ENCODE data around the gene FRMPD3. TPM values are rescaled to one million over a fixed set of nuclear protein-coding genes. Genes with fewer than 3 reads are reported as not detected.

The FRMPD3 gene
- total and polyA plus RNA-seq, 8 donors = 0.32 to 10.6 (median 7.9) TPM

DNA sequence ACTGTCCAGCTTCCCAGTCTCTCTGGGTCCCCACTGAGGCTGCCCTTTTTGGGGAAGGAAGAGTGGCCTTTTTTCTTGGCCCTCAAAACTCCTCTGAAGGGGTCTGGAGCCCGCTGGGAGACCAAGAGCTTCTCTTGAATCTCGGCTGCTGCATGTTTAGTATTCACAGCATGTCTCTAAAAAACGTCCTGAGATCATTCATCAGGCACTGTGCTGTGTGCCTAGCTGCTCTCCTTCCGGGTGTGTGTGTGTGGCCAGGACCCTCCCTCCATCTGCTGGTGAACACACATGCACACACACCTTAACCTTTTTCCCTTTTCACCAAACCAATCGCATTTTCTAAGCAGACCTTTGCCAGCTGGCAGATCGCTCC lies 841 bp upstream of the FRMPD3 start:
- Histone ChIP-seq H3K36me3 (no peaks in the 10 kb centered on the region), H3K9me3 (no peaks in the 10 kb centered on the region), H3K4me3 (no peak overlapping the region), H3K27me3 (peaks cover 27 to 59% of the 10 kb centered on the region in 2 donors), H3K4me1 (no peaks in the 10 kb centered on the region), H3K27ac (no peak overlapping the region)
- TF ChIP-seq, protein P1, sequence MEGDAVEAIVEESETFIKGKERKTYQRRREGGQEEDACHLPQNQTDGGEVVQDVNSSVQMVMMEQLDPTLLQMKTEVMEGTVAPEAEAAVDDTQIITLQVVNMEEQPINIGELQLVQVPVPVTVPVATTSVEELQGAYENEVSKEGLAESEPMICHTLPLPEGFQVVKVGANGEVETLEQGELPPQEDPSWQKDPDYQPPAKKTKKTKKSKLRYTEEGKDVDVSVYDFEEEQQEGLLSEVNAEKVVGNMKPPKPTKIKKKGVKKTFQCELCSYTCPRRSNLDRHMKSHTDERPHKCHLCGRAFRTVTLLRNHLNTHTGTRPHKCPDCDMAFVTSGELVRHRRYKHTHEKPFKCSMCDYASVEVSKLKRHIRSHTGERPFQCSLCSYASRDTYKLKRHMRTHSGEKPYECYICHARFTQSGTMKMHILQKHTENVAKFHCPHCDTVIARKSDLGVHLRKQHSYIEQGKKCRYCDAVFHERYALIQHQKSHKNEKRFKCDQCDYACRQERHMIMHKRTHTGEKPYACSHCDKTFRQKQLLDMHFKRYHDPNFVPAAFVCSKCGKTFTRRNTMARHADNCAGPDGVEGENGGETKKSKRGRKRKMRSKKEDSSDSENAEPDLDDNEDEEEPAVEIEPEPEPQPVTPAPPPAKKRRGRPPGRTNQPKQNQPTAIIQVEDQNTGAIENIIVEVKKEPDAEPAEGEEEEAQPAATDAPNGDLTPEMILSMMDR (IDR thresholded peaks at IDR 0.05) = no peak
- DNase-seq (no peak), ATAC-seq (no peak)
- intact Hi-C loops (cut with DNase I) = no loop called here

DNA sequence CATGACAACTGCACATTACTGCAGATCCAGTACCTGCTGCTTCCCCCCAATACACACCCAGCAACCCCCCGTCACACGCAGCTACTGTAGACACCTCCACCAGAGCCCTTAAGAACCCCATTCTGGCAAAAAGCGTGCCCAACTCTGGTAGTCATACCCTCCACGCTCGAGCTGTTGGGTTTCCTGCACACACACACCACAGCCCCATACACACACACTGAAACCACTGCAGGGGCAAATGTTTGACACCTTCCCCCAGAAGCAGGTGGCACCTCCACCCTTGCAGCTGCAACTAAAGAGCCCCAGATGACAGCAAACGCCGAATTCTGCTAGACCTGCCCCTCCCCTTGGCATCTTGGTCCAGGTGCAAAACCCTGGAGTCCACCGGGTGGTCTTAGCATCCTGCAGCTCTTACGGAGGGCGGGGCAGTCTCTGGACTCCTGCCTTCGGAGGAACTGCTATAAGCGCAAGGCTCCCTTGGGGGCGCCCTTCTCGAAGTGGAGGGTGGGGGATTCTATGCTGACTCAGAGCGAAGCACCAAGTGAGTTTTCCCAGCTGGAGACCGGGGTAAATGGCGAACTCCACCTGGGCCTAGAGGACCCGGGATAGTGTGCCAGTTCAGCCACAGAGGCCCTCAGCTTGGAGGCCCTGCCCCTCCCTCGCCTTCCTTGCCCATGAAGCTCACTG lies 1.5 kb downstream of the FRMPD3 start:
- DNase-seq (peak in 2 of 4 donors; percentile 36 to 56), ATAC-seq (peak; percentile 20)
- Histone ChIP-seq H3K4me1 (no peaks in the 10 kb centered on the region), H3K36me3 (no peaks in the 10 kb centered on the region), H3K27me3 (peaks cover 22 to 63% of the 10 kb centered on the region in 2 donors), H3K27ac (no peak overlapping the region), H3K4me3 (no peak overlapping the region), H3K9me3 (no peaks in the 10 kb centered on the region)
- TF ChIP-seq, protein P1 (IDR thresholded peaks at IDR 0.05) = no peak
- intact Hi-C loops (cut with DNase I) = no loop called here

DNA sequence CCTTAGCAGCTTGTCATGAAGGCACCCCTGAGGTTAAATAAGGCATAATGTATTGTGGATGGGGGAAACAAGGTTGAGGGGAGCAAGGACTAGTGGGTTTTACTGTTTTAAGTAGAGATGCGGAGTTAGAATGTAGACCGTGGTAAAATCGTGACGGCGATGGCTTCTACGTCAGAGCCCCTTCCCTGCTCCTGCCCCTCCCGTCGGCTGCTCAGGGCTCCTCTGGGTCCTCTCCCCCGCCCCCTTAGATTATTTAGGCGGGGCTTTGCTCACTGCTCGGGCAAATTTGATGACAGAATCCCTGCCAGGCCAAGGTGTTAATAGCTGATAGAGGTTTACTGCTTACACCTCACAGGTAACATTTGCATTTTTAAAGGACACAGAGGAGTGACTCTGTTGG lies 2.3 kb downstream of the FRMPD3 start:
- Histone ChIP-seq H3K27ac (no peak overlapping the region), H3K36me3 (no peaks in the 10 kb centered on the region), H3K9me3 (no peaks in the 10 kb centered on the region), H3K4me1 (no peaks in the 10 kb centered on the region), H3K4me3 (no peak overlapping the region), H3K27me3 (peaks cover 22 to 63% of the 10 kb centered on the region in 2 donors)
- intact Hi-C loops (cut with DNase I) = no loop called here
- no peak for ATAC-seq
- DNase-seq = no peak
- TF ChIP-seq, protein P1 (IDR thresholded peaks at IDR 0.05) = no peak

DNA sequence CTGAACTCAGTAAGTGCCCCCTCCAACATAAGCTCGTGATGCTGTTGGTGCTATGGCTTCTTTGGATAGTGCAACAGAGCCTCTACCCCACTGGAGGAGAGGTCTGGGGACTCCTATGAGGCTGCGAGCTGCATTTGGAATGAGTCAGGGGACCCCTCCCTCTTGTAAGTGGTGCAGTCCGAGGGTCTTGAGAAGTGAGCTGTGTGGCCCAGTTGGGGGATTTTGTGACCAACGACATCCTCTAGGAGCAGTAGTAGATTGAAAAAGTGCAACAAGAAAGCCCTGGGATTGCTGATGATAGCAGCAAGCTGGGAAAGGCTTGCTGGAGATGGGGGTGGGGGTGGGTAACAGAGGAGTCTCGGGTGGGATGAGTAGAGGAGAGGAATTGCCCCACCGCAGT lies 3.1 kb downstream of the FRMPD3 start:
- H3K4me1 ChIP-seq = no peaks in the 10 kb centered on the region
- no peak for ATAC-seq
- no peaks in the 10 kb centered on the region for H3K36me3 ChIP-seq
- no peak overlapping the region for H3K4me3 ChIP-seq
- intact Hi-C loops (cut with DNase I) = no loop called here
- DNase-seq = no peak
- no peaks in the 10 kb centered on the region for H3K9me3 ChIP-seq
- no peak overlapping the region for H3K27ac ChIP-seq
- peaks cover 16 to 60% of the 10 kb centered on the region in 2 donors for H3K27me3 ChIP-seq
- TF ChIP-seq, protein P1 (IDR thresholded peaks at IDR 0.05) = no peak

DNA sequence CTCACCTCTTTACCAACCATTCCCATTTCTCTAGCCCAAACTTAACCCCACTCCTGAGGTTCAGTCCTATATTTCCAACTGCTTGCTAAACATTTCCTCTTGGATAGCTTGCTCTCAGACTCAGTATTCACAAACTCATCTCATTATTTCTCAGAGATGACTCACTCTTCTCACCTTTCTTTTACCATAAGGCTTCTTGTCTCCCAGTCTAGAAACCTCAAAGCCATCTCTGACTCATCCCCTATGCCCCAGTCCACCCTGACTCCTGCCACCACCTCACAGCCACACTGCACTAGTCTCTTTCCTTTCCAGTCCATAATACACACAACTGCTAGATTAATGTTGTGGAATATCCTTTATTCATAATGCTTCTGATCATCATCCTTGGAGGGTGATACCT lies 4.8 kb downstream of the FRMPD3 start:
- Histone ChIP-seq H3K36me3 (no peaks in the 10 kb centered on the region), H3K9me3 (no peaks in the 10 kb centered on the region), H3K4me1 (no peaks in the 10 kb centered on the region), H3K27ac (no peak overlapping the region), H3K4me3 (no peak overlapping the region), H3K27me3 (peaks cover 7 to 43% of the 10 kb centered on the region in 2 donors)
- no peak for ATAC-seq
- TF ChIP-seq, protein P1 (IDR thresholded peaks at IDR 0.05) = no peak
- intact Hi-C loops (cut with DNase I) = no loop called here
- no peak for DNase-seq

Data from left lung (tissue), 10 donors.